NB4 (cell line): ENCODE data around the gene TEX51.

Experiments
- DNase-seq: peaks from one replicate; pipeline ENCODE4 v3.0.0; 2010; ENCODE audit warnings: low read depth
- H3K4me3 ChIP-seq: one replicate; pipeline ENCODE4 v1.5.1; 2011; ENCODE audit warnings: mild to moderate bottlenecking, low read depth, low read length, moderate library complexity
- MAX ChIP-seq: IDR thresholded peaks from 2 replicates; pipeline ENCODE4 v1.6.1; 2011; ENCODE audit warnings: low read depth, low read length
- MYC ChIP-seq: IDR thresholded peaks from 2 replicates; pipeline ENCODE4 v1.6.1; 2011; ENCODE audit warnings: low read depth, low read length
- POLR2A ChIP-seq: IDR thresholded peaks from 2 replicates; pipeline ENCODE4 v1.6.1; 2011; ENCODE audit warnings: mild to moderate bottlenecking; ENCODE audit not compliant: insufficient read length; ENCODE audit errors: extremely low read depth
- TF ChIP-seq, protein P1 (sequence below): IDR thresholded peaks from one replicate; pipeline ENCODE4 v1.5.1; 2012; ENCODE audit warnings: low read depth, low read length

TEX51 gene

GRCh38 chr2:126858991-126859390 is 39.7 kb upstream of the TEX51 start:
- TF ChIP-seq, protein P1, sequence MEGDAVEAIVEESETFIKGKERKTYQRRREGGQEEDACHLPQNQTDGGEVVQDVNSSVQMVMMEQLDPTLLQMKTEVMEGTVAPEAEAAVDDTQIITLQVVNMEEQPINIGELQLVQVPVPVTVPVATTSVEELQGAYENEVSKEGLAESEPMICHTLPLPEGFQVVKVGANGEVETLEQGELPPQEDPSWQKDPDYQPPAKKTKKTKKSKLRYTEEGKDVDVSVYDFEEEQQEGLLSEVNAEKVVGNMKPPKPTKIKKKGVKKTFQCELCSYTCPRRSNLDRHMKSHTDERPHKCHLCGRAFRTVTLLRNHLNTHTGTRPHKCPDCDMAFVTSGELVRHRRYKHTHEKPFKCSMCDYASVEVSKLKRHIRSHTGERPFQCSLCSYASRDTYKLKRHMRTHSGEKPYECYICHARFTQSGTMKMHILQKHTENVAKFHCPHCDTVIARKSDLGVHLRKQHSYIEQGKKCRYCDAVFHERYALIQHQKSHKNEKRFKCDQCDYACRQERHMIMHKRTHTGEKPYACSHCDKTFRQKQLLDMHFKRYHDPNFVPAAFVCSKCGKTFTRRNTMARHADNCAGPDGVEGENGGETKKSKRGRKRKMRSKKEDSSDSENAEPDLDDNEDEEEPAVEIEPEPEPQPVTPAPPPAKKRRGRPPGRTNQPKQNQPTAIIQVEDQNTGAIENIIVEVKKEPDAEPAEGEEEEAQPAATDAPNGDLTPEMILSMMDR, result no peak
- no peak for TF ChIP-seq MYC
- no peak for TF ChIP-seq POLR2A
- TF ChIP-seq MAX, result no peak
- H3K4me3 ChIP-seq, result no peak overlapping the region
- DNase-seq, result no peak

- no peak for DNase-seq
- no peak for TF ChIP-seq POLR2A
- TF ChIP-seq MAX, result no peak
- no peak for TF ChIP-seq MYC
- TF ChIP-seq, protein P1, result no peak
- H3K4me3 ChIP-seq, result no peak overlapping the region
These were observed 39.1 kb upstream of the TEX51 start for GRCh38 chr2:126859631-126860030.

DNA sequence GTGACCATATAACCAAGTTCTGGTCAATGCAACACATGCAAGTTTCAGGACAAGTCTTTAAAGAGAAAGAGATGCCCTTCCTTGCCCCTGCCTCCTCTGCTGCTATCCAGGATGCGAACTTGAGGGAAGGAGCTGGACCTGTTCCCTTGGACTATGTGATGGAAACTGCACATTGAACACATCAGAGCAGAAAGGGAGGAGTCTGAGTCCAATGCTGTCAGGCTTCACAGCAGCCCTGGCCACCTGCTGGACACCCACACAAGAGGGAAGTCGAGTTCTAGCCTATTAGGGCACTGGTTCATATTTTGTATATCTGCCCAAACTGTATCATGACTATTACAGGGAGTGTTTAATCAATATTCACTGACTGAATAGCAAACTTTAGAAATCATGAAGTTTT is 38.3 kb upstream of the TEX51 start:
- no peak overlapping the region for H3K4me3 ChIP-seq
- TF ChIP-seq MAX (no peak), MYC (no peak), POLR2A (no peak)
- TF ChIP-seq, protein P1, result no peak
- DNase-seq, result no peak

DNA sequence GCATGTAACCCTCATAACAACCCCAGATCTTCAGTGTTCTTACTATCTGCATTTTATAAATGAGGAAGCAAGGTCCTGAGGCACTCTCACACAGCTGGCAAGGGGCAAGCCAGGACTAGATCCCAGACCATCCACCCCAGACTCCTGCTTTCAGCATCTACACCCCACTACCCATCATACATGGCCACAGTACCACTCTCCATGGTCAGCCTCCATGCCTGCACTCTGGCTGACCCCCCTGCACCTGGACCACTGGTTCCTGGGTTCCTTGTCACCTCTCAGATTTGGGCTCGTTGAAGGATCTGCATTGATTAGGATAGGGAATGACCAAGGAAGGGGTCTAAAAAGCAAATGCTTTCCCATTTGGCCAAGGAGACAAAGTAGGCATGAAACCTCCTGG is 36.0 kb upstream of the TEX51 start:
- no peak overlapping the region for H3K4me3 ChIP-seq
- TF ChIP-seq MYC, result no peak
- no peak for TF ChIP-seq MAX
- TF ChIP-seq, protein P1, result no peak
- TF ChIP-seq POLR2A, result no peak
- no peak for DNase-seq

- TF ChIP-seq POLR2A, result no peak
- TF ChIP-seq, protein P1, result no peak
- TF ChIP-seq MYC, result no peak
- TF ChIP-seq MAX, result no peak
- DNase-seq, result no peak
- H3K4me3 ChIP-seq, result no peak overlapping the region
These were observed 35.2 kb upstream of the TEX51 start for GRCh38 chr2:126863336-126864015.
